Measurements from ENCODE around the gene CAMK2B. TPM values are rescaled to one million over a fixed set of nuclear protein-coding genes. Genes with fewer than 3 reads are reported as not detected.

The CAMK2B gene
- total RNA-seq, 1 donor from 2014 or later: 8.4 TPM

DNA sequence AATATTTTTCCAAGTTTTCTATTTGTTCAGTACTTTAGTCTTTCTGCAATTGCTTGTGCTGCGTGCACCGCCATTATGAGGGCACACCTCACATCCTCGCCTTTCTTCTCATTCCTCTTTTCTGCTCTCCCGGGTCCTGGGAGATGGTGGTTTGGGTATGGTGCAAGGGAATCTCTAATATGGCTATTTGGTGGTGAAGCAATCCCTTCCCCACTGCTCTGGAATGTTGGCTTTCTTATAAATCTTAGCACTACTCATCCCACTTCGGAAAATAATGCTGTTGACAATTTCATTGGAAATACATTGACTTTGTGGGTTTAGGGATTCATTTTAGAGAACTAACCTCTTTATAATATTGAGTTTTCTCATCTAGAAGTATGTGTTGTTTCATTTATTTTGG is 134.2 kb downstream of the CAMK2B start:
- TF ChIP-seq, protein P1, sequence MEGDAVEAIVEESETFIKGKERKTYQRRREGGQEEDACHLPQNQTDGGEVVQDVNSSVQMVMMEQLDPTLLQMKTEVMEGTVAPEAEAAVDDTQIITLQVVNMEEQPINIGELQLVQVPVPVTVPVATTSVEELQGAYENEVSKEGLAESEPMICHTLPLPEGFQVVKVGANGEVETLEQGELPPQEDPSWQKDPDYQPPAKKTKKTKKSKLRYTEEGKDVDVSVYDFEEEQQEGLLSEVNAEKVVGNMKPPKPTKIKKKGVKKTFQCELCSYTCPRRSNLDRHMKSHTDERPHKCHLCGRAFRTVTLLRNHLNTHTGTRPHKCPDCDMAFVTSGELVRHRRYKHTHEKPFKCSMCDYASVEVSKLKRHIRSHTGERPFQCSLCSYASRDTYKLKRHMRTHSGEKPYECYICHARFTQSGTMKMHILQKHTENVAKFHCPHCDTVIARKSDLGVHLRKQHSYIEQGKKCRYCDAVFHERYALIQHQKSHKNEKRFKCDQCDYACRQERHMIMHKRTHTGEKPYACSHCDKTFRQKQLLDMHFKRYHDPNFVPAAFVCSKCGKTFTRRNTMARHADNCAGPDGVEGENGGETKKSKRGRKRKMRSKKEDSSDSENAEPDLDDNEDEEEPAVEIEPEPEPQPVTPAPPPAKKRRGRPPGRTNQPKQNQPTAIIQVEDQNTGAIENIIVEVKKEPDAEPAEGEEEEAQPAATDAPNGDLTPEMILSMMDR (conservative IDR thresholded peaks at IDR 0.05): no peak
- Mint-ChIP-seq H3K27me3 (peaks cover 5% of the 10 kb centered on the region), H3K4me1 (ENCODE audit: unreplicated experiment) (no peaks in the 10 kb centered on the region), H3K9me3 (no peaks in the 10 kb centered on the region), H3K36me3 (no peaks in the 10 kb centered on the region), H3K4me3 (no peak overlapping the region), H3K27ac (no peak overlapping the region)
- DNase-seq (ENCODE audit: extremely low spot score, unreplicated experiment): no peak

DNA sequence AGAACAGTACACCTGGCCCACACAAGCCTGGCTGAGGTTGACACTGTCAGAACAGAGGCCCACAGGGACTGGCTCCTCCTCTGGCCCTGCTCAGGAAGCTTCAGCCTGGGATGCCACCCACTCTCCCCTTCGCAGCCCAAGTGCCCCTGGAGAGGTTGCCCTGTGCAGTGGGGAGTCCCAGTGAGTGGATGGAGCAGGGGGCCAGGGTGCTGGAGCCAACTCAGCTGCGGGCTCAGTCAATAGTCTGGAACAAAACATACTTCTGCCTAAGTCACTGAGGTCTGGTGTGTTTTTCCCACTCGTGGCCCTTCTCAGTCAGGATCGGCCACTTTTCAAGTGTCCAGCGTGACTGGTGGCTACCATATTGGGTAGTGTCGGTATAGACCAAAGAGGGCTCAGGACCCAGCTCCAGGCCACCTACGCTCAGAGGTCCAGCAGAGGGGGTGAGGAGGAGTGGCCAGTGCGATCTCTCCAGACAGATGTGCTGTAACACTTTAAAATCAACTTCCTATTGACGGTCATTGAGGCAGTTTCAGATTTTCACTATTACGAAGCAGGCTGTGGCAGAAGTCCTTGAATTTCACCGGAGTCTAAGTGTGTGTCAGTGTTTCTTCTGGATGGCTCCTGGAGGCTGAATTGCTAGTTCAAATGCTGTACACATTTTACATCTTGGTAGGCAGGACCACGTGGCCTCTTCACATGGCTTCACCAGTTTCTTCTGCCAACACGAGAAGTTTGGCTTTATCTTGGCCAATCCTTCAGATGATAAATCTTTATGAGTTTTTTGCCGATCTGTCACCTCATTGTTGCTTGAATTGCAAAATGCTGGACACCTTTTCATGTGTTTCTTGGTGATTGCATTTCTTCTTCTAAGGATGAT is 135.2 kb downstream of the CAMK2B start:
- no peaks in the 10 kb centered on the region for H3K36me3 Mint-ChIP-seq
- TF ChIP-seq, protein P1 (conservative IDR thresholded peaks at IDR 0.05): no peak
- H3K4me1 Mint-ChIP-seq (ENCODE audit: unreplicated experiment): no peaks in the 10 kb centered on the region
- peaks cover 5% of the 10 kb centered on the region for H3K27me3 Mint-ChIP-seq
- no peaks in the 10 kb centered on the region for H3K9me3 Mint-ChIP-seq
- no peak for DNase-seq (ENCODE audit: extremely low spot score, unreplicated experiment)
- H3K27ac Mint-ChIP-seq: no peak overlapping the region
- no peak overlapping the region for H3K4me3 Mint-ChIP-seq

DNA sequence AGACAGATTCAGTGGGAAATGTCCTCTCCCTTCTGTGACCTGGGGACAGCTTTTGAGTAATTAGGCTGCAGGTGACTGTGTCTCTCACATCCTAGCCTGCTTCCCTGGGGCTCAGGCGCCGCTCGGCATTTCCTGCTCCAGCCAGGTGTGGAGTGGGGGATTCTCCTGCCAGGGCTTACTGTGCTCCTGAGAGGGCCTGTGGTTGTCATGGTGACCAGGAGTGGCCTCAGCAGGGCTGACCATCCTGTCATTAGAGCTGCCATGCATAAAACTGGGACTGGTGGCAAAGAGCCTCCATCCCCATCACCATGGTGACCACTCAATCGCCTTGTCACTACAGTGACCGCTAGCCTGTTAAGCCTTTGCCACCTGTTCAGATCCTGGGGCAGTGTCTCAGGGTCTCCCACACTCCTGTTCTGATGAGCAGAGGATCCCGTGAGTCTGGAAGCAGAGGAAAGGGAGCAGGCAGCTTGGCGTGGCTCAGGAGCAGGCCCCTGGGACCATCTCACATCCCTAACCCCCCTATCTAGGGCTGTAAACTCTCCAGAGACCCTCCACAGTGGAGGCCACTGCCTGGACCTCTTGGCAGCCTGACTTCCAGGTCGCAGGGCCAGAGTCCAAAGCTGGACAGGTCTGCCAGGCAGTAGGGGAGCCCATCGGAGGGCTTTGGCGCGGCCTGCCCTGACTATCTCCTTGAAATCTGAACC is 136.0 kb downstream of the CAMK2B start, which contains the start of gene GCK:
TSS of gene GCK (minus strand) at position 154 of the 707 bp plus-strand sequence. CDS start 486 bp downstream, outside the sequence.
- peak within 1 kb of the TSS; percentile 50 for H3K27ac Mint-ChIP-seq
- peaks cover 6% of the 10 kb centered on the region for H3K4me1 Mint-ChIP-seq (ENCODE audit: unreplicated experiment)
- no peak for DNase-seq (ENCODE audit: extremely low spot score, unreplicated experiment)
- H3K36me3 Mint-ChIP-seq: no peaks in the 10 kb centered on the region
- H3K9me3 Mint-ChIP-seq: no peaks in the 10 kb centered on the region
- H3K4me3 Mint-ChIP-seq: peak within 1 kb of the TSS; percentile 71
- TF ChIP-seq, protein P1 (conservative IDR thresholded peaks at IDR 0.05): no peak
- peaks cover 5% of the 10 kb centered on the region for H3K27me3 Mint-ChIP-seq

DNA sequence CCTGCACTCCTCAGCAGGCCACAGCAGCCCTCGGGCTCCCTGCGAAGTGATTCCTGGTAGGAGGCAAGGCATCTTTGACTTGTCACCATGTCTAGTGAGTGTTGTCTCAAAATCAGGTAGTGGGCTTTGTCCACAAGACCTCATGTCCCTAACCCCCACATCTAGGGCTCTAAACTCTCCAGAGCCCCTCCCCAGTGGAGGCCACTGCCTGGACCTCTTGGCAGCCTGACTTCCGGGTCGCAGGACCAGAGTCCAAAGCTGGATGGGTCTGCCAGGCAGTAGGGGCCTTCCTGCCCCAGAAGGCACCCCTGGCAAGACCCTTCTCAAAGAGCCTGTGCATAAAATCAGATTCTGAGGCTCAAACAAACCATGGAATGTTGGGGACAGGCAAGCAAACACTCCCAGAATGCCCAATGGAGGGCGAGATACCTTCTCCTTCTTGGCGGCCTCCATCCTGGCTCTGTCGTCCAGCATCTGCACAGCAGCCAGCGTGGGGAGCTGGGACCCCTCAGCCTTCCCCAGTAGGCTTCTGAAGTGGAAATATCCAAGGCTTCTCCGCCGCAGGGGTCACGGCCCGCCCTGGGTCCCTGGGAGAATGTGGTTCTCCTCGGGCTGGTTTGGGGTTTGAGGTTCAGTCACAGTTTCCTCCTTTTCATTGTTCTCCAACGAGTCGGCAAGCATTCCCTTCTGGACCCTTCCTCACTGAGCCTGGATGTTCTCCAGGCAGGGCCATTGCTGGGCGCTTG is 136.7 kb downstream of the CAMK2B start:
- Mint-ChIP-seq H3K27ac (peak overlapping the region; percentile 50), H3K9me3 (no peaks in the 10 kb centered on the region), H3K4me3 (peak overlapping the region; percentile 71), H3K36me3 (no peaks in the 10 kb centered on the region), H3K4me1 (ENCODE audit: unreplicated experiment) (peaks cover 6% of the 10 kb centered on the region), H3K27me3 (peaks cover 5% of the 10 kb centered on the region)
- TF ChIP-seq, protein P1 (conservative IDR thresholded peaks at IDR 0.05): no peak
- DNase-seq (ENCODE audit: extremely low spot score, unreplicated experiment): no peak

GRCh38 chr7:44187636-44188416 is 137.6 kb downstream of the CAMK2B start:
- no peaks in the 10 kb centered on the region for H3K9me3 Mint-ChIP-seq
- peak overlapping the region; percentile 50 for H3K27ac Mint-ChIP-seq
- H3K4me1 Mint-ChIP-seq (ENCODE audit: unreplicated experiment): peaks cover 6% of the 10 kb centered on the region
- TF ChIP-seq, protein P1 (conservative IDR thresholded peaks at IDR 0.05): no peak
- peak overlapping the region; percentile 45 for H3K4me3 Mint-ChIP-seq
- no peak for DNase-seq (ENCODE audit: extremely low spot score, unreplicated experiment)
- H3K36me3 Mint-ChIP-seq: no peaks in the 10 kb centered on the region
- H3K27me3 Mint-ChIP-seq: peaks cover 5% of the 10 kb centered on the region

All from type B pancreatic cell (in vitro differentiated cells).